ENCODE data around the gene RAD51B.

DNA sequence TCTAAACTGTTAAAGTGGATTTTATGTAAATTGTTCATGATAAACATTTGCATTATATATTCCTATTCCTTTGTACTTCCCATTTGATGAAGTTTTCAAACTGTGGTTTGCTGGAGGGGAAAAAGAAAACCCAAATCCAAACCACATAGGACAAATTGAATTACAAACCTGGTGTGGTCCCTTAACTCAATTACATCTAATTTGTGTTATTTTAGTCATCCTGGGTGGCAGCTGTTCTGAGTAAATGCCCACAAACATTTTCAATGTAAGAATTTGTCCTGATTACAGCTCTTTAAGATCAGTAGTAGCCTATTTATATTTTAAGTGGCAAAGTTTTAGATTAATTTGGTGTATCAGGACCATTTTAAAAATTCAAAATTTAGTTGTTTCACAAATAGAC lies 153.9 kb downstream of the RAD51B start:
- TF ChIP-seq, protein P1, sequence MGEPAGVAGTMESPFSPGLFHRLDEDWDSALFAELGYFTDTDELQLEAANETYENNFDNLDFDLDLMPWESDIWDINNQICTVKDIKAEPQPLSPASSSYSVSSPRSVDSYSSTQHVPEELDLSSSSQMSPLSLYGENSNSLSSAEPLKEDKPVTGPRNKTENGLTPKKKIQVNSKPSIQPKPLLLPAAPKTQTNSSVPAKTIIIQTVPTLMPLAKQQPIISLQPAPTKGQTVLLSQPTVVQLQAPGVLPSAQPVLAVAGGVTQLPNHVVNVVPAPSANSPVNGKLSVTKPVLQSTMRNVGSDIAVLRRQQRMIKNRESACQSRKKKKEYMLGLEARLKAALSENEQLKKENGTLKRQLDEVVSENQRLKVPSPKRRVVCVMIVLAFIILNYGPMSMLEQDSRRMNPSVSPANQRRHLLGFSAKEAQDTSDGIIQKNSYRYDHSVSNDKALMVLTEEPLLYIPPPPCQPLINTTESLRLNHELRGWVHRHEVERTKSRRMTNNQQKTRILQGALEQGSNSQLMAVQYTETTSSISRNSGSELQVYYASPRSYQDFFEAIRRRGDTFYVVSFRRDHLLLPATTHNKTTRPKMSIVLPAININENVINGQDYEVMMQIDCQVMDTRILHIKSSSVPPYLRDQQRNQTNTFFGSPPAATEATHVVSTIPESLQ (CRISPR knock-in tag; IDR thresholded peaks at IDR 0.05) = no peak
- TF ChIP-seq ATF7 (IDR thresholded peaks at IDR 0.05) (no peak), MYC (IDR thresholded peaks at IDR 0.05; ENCODE audit: low read depth, low read length) (no peak), MYC (CRISPR knock-in tag; IDR thresholded peaks at IDR 0.05; ENCODE audit: borderline replicate concordance, low read depth) (no peak), ZNF217 (CRISPR knock-in tag; IDR thresholded peaks at IDR 0.05) (no peak), PRMT5 (CRISPR knock-in tag; IDR thresholded peaks at IDR 0.05) (no peak), THRA (IDR thresholded peaks at IDR 0.05) (no peak), THRAP3 (IDR thresholded peaks at IDR 0.05; ENCODE audit: borderline replicate concordance) (no peak), NR2F6 (CRISPR knock-in tag; IDR thresholded peaks at IDR 0.05) (no peak), MYNN (IDR thresholded peaks at IDR 0.05) (no peak), MYNN (CRISPR knock-in tag; IDR thresholded peaks at IDR 0.05) (no peak), NFIC (IDR thresholded peaks at IDR 0.05) (no peak), POLR2A (conservative IDR thresholded peaks at IDR 0.05) (no peak)

All from K562 (cell line).